DMS114 treated with DMSO at 0.1 percent for 48 hours (cell line): ENCODE results near the gene MYO1G.
"Not testable (repeated sequence)": the region's sequence is repeated elsewhere in the genome, so short reads cannot be mapped to it uniquely, and the experiment has no call there.

ENCODE experiments used
- DNase-seq: peaks from one replicate; lab custom pipeline; 2025; ENCODE audit not compliant: unreplicated experiment; lab: John Stamatoyannopoulos, UW

The MYO1G gene

GRCh38 chr7:44978511-44979366 is at the start of gene MYO1G:
Gene MYO1G, minus strand, starts transcription at chr7:44979015. Its CDS starts 54 bp downstream, at chr7:44978961.
- no peak for DNase-seq

DNA sequence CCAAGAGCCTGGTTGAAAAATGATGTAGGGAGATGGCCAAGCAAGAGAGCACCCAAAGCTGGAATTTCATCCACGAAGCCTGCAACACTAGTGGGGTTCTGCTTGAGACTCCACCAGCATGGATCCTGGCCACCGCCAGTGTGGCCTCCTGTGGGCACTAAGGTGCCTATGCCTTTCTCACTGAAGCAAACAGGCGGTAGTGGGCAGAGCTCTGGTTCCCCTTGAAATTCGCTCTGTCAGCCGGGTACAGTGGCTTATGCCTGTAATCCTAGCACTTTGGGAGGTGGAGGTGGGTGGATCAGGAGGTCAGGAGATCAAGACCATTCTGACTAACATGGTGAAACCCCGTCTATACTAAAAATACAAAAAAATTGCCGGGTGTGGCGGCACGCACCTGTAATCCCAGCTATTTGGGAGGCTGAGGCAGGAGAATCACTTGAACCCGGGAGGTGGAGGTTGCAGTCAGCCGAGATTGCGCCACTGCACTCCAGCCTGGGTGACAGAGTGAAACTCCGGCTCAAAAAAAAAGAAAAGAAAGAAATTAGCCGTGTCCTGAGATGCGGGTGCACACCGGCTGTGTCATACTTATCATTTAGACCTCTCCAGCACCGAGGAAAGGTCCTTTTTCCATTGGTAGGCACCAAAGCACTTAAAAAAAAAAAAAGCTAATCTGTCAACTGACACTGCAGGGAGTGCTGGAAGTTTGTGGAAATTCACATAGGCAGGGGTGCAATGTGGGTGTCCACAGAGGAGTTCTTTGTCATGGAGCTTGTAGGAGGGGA is 49.5 kb upstream of the MYO1G start:
- DNase-seq, result no peak

DNA sequence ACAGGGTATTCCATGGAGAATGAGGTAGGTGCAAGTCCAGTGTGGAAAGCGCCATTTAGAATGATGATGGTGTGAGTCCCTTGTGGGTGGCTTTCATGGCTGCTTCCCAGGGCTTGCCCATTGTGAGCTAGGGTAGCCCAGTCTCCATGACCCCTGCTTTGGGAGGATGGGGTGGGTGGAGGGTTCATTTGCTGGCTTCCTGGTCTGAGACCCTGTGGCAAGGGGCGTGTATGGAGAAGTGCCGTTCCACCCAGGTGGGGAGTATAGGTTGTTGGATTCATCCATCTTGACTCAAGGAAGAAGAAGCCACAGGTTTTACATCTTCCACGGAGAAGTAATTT is 48.9 kb upstream of the MYO1G start:
- DNase-seq, result no peak

DNA sequence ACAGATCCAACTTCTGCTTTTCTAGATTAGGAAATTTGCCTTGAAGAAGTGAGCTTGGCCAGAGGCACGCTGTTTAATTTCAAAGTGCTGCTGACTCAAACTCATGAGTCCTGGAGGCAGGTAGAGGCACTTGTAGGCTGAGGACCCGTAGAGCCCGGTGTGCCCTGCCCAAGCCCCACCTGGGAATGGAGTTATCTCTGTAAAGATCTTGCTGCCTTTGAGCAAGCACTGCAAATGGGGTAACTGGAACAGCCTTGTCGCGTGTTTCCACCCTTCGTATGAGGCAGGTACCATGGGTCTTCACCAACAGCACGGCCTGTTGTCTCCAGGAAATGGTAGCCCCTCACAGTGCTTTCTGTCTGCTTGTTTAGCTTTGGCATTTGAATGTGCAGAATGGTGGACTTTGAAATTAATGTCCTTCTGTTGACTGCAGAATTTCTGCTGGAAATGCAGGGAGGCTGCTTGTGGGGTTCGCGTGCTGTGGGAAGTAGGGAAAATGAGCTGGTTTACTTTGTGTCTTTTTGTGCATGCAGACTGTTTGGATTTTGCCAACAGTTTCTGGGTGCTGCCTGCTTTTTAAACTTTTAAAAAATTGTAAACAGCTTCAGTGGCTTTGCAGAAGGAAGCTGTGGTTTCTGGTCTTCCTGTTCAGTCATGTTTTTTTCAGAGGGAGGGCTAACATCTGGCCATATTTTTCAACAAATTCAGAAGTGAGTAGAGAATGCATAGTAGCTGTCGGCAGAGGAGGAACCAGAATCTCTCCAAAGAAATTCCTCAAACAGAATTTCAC is 48.4 kb upstream of the MYO1G start:
- DNase-seq, result no peak

DNA sequence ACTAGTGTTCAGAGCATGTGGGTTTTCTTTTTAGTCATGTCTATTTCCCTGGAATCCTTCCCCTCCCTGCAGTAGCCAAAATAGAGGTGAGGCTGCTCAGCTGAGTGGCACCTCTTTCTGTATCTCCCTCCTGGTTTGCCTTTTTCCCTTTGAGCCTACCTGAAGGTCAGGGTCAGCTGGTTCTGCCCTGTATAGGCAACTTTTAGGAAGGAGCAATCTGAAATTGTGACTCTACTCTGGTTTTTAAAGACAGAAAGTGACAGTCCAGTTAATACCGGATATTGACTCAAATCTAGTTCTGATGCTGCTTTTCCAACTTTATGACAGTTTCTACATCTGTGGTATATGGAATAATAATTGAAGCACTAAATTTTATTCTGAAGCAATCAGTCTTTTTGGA is 47.2 kb upstream of the MYO1G start:
- no peak for DNase-seq

DNA sequence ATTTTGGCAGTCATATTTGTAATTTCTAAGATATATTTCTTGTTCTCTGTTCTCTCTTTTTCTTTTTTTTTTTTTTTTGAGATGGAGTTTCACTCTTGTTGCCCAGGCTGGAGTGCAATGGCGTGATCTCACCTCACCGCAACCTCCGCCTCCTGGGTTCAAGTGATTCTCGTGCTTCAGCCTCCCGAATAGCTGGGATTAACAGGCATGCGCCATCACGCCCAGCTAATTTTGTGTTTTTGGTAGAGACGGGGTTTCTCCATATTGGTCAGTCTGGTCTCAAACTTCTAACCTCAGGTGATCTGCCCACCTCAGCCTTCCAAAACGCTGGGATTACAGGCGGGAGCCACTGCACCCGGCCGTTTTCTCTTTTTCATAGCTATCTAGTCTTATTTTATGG is 46.7 kb upstream of the MYO1G start:
- not testable (repeated sequence) for DNase-seq

GRCh38 chr7:45024126-45024744 is 45.4 kb upstream of the MYO1G start:
- DNase-seq, result no peak

GRCh38 chr7:45021604-45022296 is 42.9 kb upstream of the MYO1G start:
- no peak for DNase-seq

- DNase-seq, result no peak
Measured at GRCh38 chr7:45020915-45021314, 42.1 kb upstream of the MYO1G start.

GRCh38 chr7:45017253-45017652 is 38.4 kb upstream of the MYO1G start:
- no peak for DNase-seq

DNA sequence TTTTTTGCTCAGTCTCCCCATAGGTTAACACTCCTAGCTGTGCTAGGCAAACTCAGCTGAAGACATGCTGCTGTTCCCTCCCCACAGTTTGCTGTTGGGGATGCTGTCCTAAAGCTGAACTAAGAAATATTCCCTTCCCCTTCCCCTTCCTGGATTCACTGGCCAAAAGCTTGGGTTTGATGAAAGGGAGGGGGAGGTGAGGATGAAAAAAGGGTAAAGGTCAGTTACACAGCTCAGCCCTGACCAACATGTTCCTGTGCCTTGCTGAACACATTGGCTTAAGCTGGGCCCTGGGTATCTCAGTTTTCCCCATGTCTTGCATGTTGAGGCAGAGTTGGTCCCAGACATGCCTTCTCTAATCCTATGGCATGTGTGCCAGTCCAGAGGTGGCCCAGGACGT is 36.5 kb upstream of the MYO1G start:
- no peak for DNase-seq

DNA sequence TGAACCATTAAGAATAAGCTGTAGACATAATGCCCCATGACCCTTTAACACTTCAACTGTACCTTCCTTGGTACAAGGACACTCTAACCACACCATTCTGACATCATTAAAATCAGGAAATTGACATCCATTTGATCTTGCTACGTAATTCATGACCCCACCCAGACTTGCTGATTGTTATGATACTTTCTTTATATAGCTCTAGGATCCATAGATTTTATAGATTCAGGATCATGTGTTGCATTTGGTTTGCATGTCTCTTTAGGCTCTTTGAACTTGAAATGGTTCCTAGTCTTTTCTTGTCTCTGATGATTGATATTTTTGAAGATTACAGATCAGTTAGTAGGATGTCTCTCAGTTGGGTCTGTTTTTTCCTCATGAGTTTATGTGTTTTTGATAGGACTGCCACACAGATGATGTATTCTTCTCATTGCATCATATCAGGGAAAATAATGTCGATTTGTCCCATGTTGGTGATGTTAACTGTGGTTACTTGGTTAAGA is 34.7 kb upstream of the MYO1G start:
- DNase-seq, result no peak

DNA sequence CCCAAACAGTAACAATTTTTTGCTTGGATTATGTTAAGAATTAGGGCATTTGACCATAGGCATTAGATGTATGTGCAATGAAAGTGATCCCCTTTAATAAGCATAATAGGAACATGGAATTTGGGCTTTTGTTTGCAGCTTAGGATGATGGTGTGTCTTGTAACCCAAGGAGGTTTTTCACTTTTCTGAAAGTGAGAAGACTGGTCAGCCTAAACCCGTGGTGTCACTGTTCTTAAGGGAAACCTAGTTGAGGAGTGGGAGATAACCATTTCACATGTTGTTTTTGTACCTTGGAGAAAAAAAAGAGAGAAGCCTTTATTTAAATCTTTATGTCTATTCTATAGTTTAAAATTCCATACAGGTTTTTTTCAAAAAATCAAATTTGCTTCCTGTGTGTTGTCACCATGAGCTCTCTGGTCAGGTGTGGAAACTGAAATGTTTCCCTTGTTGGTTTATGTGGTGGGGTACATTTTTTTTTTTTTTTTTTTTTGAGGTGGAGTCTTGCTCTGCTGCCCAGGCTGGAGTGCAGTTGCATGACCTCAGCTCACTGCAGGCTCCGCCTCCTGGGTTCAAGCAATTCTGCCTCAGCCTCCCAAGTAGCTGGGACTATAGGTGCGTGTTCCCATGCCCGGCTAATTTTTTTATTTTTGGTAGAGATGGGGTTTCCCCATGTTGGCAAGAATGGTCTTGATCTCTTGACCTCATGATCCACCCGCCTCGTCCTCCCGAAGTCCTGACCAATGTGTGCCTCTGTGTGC is 28.9 kb upstream of the MYO1G start:
- no peak for DNase-seq

DNA sequence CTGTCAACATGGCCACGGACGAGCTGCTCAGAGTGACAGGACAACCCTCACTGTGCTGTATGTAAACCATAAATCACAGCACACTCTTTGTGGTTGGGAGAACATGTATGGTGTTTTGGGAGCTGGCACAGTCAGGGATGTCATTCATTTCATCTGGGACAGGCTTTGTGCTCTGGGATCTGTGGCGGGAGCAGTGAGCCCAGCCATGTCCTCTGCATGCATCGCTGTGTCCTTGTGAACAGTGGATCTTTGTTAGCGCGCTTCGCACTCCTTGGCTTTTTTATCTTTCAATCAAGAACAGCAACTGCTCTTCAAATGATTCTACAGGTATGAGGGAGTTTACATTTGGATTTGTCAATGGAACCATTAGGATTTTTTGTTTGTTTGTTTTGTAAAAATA is 28.3 kb upstream of the MYO1G start:
- DNase-seq, result no peak

DNA sequence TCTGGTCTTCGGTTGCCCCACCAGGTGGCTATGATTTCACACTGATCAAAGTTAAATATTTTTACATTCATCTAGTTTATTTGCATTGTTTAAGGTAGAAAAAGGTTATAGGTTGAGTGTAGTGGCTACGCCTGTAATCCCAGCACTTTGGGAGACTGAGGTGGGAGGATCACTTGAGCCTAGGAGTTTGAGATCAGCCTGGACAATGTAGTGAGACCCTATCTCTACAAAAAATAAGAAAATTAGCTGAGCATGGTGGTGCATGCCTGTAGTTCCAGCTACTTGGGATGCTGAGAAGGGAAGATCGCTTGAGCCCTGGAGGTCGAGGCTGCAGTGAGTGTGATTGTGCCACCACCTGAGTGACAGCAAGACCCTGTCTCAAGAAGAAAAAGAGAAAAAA is 25.0 kb upstream of the MYO1G start:
- DNase-seq, result no peak

GRCh38 chr7:45001826-45002225 is 23.0 kb upstream of the MYO1G start:
- no peak for DNase-seq

GRCh38 chr7:45001138-45001694 is 22.4 kb upstream of the MYO1G start:
- no peak for DNase-seq

GRCh38 chr7:45000093-45001032 is 21.5 kb upstream of the MYO1G start, which contains the start of gene CCM2:
Gene CCM2, plus strand, starts transcription at chr7:45000201. Its CDS starts 133 bp downstream, at chr7:45000334.
- DNase-seq, result no peak
